Esophagus squamous epithelium (tissue), 4 donors: ENCODE results near the gene PAX9.

Experiments
- POLR2A ChIP-seq, 4 donors: fragments of 450-650 bp; IDR thresholded peaks; one replicate each; pipeline ENCODE4 v1.6.1; 2017; ENCODE audit warnings: antibody characterized with exemption in 4 of 4, mild to moderate bottlenecking in 4 of 4, moderate library complexity in 3 of 4
- TF ChIP-seq, protein P1 (sequence below), 6 experiments: fragments of 450-650 bp in 4 of 6; fragments of 200-600 bp in 2 of 6; sonication (generic) in 2 of 6; IDR thresholded peaks; one replicate each; pipeline ENCODE4 v1.5.1; 2016 to 2019; ENCODE audit warnings: antibody characterized with exemption in 6 of 6, mild to moderate bottlenecking in 4 of 6, moderate library complexity in 4 of 6

GRCh38 chr14:36701132-36701531, 39.5 kb downstream of the PAX9 start:
- TF ChIP-seq, protein P1, sequence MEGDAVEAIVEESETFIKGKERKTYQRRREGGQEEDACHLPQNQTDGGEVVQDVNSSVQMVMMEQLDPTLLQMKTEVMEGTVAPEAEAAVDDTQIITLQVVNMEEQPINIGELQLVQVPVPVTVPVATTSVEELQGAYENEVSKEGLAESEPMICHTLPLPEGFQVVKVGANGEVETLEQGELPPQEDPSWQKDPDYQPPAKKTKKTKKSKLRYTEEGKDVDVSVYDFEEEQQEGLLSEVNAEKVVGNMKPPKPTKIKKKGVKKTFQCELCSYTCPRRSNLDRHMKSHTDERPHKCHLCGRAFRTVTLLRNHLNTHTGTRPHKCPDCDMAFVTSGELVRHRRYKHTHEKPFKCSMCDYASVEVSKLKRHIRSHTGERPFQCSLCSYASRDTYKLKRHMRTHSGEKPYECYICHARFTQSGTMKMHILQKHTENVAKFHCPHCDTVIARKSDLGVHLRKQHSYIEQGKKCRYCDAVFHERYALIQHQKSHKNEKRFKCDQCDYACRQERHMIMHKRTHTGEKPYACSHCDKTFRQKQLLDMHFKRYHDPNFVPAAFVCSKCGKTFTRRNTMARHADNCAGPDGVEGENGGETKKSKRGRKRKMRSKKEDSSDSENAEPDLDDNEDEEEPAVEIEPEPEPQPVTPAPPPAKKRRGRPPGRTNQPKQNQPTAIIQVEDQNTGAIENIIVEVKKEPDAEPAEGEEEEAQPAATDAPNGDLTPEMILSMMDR (IDR thresholded peaks at IDR 0.05) = no peak
- no peak for TF ChIP-seq POLR2A (IDR thresholded peaks at IDR 0.05)
